ENCODE data around the gene PSMC2. TPM values are rescaled to one million over a fixed set of nuclear protein-coding genes. Genes with fewer than 3 reads are reported as not detected.

Gene PSMC2
- total and polyA plus RNA-seq, 2 experiments from 2014 or later = 107 to 131 TPM

GRCh38 chr7:103388469-103389140 is 41.2 kb downstream of the PSMC2 start:
- Mint-ChIP-seq H3K27ac (no peak overlapping the region), H3K9me3 (no peaks in the 10 kb centered on the region), H3K4me1 (no peaks in the 10 kb centered on the region), H3K36me3 (ENCODE audit: low read depth) (no peaks in the 10 kb centered on the region), H3K27me3 (ENCODE audit: insufficient read depth, low read depth, poor library complexity) (no peaks in the 10 kb centered on the region), H3K4me3 (no peak overlapping the region)
- ATAC-seq (no peak), DNase-seq (ENCODE audit: low spot score) (no peak)
- no peak overlapping the region for H3K4me2 ChIP-seq
- TF ChIP-seq STAT1 (IDR thresholded peaks at IDR 0.05; ENCODE audit: unreplicated experiment) (no peak), EZH2phosphoT487 (IDR thresholded peaks at IDR 0.05; ENCODE audit: unreplicated experiment) (no peak), CREB1 (CRISPR knock-in tag; IDR thresholded peaks at IDR 0.05; ENCODE audit: low read depth) (no peak)
- TF ChIP-seq, protein P1, sequence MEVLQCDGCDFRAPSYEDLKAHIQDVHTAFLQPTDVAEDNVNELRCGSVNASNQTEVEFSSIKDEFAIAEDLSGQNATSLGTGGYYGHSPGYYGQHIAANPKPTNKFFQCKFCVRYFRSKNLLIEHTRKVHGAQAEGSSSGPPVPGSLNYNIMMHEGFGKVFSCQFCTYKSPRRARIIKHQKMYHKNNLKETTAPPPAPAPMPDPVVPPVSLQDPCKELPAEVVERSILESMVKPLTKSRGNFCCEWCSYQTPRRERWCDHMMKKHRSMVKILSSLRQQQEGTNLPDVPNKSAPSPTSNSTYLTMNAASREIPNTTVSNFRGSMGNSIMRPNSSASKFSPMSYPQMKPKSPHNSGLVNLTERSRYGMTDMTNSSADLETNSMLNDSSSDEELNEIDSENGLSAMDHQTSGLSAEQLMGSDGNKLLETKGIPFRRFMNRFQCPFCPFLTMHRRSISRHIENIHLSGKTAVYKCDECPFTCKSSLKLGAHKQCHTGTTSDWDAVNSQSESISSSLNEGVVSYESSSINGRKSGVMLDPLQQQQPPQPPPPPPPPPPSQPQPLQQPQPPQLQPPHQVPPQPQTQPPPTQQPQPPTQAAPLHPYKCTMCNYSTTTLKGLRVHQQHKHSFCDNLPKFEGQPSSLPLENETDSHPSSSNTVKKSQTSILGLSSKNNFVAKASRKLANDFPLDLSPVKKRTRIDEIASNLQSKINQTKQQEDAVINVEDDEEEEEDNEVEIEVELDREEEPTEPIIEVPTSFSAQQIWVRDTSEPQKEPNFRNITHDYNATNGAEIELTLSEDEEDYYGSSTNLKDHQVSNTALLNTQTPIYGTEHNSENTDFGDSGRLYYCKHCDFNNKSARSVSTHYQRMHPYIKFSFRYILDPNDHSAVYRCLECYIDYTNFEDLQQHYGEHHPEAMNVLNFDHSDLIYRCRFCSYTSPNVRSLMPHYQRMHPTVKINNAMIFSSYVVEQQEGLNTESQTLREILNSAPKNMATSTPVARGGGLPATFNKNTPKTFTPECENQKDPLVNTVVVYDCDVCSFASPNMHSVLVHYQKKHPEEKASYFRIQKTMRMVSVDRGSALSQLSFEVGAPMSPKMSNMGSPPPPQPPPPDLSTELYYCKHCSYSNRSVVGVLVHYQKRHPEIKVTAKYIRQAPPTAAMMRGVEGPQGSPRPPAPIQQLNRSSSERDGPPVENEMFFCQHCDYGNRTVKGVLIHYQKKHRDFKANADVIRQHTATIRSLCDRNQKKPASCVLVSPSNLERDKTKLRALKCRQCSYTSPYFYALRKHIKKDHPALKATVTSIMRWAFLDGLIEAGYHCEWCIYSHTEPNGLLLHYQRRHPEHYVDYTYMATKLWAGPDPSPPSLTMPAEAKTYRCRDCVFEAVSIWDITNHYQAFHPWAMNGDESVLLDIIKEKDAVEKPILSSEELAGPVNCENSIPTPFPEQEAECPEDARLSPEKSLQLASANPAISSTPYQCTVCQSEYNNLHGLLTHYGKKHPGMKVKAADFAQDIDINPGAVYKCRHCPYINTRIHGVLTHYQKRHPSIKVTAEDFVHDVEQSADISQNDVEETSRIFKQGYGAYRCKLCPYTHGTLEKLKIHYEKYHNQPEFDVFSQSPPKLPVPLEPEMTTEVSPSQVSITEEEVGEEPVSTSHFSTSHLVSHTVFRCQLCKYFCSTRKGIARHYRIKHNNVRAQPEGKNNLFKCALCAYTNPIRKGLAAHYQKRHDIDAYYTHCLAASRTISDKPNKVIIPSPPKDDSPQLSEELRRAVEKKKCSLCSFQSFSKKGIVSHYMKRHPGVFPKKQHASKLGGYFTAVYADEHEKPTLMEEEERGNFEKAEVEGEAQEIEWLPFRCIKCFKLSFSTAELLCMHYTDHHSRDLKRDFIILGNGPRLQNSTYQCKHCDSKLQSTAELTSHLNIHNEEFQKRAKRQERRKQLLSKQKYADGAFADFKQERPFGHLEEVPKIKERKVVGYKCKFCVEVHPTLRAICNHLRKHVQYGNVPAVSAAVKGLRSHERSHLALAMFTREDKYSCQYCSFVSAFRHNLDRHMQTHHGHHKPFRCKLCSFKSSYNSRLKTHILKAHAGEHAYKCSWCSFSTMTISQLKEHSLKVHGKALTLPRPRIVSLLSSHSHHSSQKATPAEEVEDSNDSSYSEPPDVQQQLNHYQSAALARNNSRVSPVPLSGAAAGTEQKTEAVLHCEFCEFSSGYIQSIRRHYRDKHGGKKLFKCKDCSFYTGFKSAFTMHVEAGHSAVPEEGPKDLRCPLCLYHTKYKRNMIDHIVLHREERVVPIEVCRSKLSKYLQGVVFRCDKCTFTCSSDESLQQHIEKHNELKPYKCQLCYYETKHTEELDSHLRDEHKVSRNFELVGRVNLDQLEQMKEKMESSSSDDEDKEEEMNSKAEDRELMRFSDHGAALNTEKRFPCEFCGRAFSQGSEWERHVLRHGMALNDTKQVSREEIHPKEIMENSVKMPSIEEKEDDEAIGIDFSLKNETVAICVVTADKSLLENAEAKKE (CRISPR knock-in tag; IDR thresholded peaks at IDR 0.05) = no peak
- no peak overlapping the region for H3K27ac ChIP-seq (ENCODE audit: low read depth)
- no peaks in the 10 kb centered on the region for H3F3A ChIP-seq (replicated peaks; ENCODE audit: low read depth)
- H3K36me3 ChIP-seq (ENCODE audit: insufficient read depth) = no peaks in the 10 kb centered on the region
- no peak overlapping the region for H2AFZ ChIP-seq
- no peaks in the 10 kb centered on the region for H3K27me3 ChIP-seq (ENCODE audit: insufficient read depth)
- no peak overlapping the region for H3K4me3 ChIP-seq
- peaks cover 4% of the 10 kb centered on the region for H3K9me2 ChIP-seq (ENCODE audit: insufficient read depth)
- no peaks in the 10 kb centered on the region for H4K20me1 ChIP-seq (replicated peaks; ENCODE audit: insufficient read depth)
- no peaks in the 10 kb centered on the region for H3K79me2 ChIP-seq (replicated peaks; ENCODE audit: insufficient read depth)
- no peaks in the 10 kb centered on the region for H3K4me1 ChIP-seq (ENCODE audit: insufficient read depth)

- no peak overlapping the region for H3K4me2 ChIP-seq
- no peaks in the 10 kb centered on the region for H3K36me3 ChIP-seq (ENCODE audit: insufficient read depth)
- H3K4me3 ChIP-seq = no peak overlapping the region
- no peak for ATAC-seq
- H3K27ac ChIP-seq (ENCODE audit: low read depth) = no peak overlapping the region
- H3K4me3 Mint-ChIP-seq = no peak overlapping the region
- peaks cover 4% of the 10 kb centered on the region for H3K9me2 ChIP-seq (ENCODE audit: insufficient read depth)
- H3K9me3 Mint-ChIP-seq = no peaks in the 10 kb centered on the region
- no peak overlapping the region for H2AFZ ChIP-seq
- no peaks in the 10 kb centered on the region for H3K79me2 ChIP-seq (replicated peaks; ENCODE audit: insufficient read depth)
- H3K36me3 Mint-ChIP-seq (ENCODE audit: low read depth) = no peaks in the 10 kb centered on the region
- no peaks in the 10 kb centered on the region for H3K4me1 ChIP-seq (ENCODE audit: insufficient read depth)
- no peak overlapping the region for H3K27ac Mint-ChIP-seq
- no peaks in the 10 kb centered on the region for H4K20me1 ChIP-seq (replicated peaks; ENCODE audit: insufficient read depth)
- no peaks in the 10 kb centered on the region for H3K4me1 Mint-ChIP-seq
- no peaks in the 10 kb centered on the region for H3K27me3 ChIP-seq (ENCODE audit: insufficient read depth)
- no peaks in the 10 kb centered on the region for H3F3A ChIP-seq (replicated peaks; ENCODE audit: low read depth)
- no peak for DNase-seq (ENCODE audit: low spot score)
- no peaks in the 10 kb centered on the region for H3K27me3 Mint-ChIP-seq (ENCODE audit: insufficient read depth, low read depth, poor library complexity)
- TF ChIP-seq NANOG (IDR thresholded peaks at IDR 0.05; ENCODE audit: borderline replicate concordance) = no peak
- TF ChIP-seq, protein P2, sequence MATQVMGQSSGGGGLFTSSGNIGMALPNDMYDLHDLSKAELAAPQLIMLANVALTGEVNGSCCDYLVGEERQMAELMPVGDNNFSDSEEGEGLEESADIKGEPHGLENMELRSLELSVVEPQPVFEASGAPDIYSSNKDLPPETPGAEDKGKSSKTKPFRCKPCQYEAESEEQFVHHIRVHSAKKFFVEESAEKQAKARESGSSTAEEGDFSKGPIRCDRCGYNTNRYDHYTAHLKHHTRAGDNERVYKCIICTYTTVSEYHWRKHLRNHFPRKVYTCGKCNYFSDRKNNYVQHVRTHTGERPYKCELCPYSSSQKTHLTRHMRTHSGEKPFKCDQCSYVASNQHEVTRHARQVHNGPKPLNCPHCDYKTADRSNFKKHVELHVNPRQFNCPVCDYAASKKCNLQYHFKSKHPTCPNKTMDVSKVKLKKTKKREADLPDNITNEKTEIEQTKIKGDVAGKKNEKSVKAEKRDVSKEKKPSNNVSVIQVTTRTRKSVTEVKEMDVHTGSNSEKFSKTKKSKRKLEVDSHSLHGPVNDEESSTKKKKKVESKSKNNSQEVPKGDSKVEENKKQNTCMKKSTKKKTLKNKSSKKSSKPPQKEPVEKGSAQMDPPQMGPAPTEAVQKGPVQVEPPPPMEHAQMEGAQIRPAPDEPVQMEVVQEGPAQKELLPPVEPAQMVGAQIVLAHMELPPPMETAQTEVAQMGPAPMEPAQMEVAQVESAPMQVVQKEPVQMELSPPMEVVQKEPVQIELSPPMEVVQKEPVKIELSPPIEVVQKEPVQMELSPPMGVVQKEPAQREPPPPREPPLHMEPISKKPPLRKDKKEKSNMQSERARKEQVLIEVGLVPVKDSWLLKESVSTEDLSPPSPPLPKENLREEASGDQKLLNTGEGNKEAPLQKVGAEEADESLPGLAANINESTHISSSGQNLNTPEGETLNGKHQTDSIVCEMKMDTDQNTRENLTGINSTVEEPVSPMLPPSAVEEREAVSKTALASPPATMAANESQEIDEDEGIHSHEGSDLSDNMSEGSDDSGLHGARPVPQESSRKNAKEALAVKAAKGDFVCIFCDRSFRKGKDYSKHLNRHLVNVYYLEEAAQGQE (IDR thresholded peaks at IDR 0.05; ENCODE audit: unreplicated experiment) = no peak
Measured at GRCh38 chr7:103389263-103389662, 41.8 kb downstream of the PSMC2 start.

All from GM23338 (cell line).